ENCODE data around the gene LSM7.

- TF ChIP-seq CTCF (IDR thresholded peaks at IDR 0.05) (no peak), POLR2A (IDR thresholded peaks at IDR 0.05) (no peak)
Observed at GRCh38 chr19:2342656-2343288, 14.4 kb upstream of the LSM7 start.
